ENCODE data around the gene CELF5.

CELF5 gene

DNA sequence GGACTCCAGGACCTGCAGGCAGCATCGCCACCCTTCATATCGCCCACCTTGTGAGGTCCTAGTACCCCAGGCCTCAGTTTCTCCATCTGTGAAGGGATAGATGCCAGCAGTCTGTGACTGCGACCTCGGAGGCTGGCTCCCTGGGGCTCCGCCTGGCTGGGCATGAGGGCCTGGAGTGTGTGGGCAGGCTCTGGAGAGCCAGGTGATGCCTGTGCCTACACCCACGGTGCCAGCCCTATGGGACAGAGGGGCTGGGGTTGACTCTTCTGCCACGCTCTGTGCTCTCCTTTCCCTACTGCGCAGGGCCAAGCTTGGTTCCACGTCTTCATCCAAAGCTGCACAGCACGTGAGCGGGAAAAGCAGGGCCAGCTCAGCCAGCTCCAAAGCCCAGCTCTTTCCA lies 115.9 kb downstream of the CELF5 start:
- peak overlapping the region; percentile 47 for H3K27ac ChIP-seq
- no peak for TF ChIP-seq ZFX (IDR thresholded peaks at IDR 0.05; ENCODE audit: borderline replicate concordance)
- TF ChIP-seq, protein P1, sequence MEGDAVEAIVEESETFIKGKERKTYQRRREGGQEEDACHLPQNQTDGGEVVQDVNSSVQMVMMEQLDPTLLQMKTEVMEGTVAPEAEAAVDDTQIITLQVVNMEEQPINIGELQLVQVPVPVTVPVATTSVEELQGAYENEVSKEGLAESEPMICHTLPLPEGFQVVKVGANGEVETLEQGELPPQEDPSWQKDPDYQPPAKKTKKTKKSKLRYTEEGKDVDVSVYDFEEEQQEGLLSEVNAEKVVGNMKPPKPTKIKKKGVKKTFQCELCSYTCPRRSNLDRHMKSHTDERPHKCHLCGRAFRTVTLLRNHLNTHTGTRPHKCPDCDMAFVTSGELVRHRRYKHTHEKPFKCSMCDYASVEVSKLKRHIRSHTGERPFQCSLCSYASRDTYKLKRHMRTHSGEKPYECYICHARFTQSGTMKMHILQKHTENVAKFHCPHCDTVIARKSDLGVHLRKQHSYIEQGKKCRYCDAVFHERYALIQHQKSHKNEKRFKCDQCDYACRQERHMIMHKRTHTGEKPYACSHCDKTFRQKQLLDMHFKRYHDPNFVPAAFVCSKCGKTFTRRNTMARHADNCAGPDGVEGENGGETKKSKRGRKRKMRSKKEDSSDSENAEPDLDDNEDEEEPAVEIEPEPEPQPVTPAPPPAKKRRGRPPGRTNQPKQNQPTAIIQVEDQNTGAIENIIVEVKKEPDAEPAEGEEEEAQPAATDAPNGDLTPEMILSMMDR (IDR thresholded peaks at IDR 0.05) = no peak

DNA sequence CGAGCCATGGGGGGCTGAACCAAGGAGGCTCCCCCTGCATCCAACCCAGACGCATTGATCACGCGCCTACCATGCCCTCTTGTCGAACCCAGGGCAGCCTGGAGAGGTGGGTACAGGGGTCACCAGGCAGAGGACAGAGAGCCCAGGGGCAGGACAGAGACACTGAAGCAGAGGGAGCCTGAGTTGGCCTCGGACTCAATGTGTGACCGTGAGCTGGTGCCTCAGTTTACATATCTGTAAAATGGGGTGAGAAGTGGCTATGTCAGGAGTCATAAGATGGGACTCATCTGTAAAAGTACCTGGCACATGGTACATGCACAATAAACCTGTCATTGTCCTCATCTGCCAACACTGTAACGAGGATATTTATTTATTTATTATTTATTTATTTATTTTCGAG lies 117.8 kb downstream of the CELF5 start:
- H3K27ac ChIP-seq = peak overlapping the region; percentile 84; the same call in 1 of the 2 replicates
- TF ChIP-seq, protein P1 (IDR thresholded peaks at IDR 0.05) = no peak
- TF ChIP-seq ZFX (IDR thresholded peaks at IDR 0.05; ENCODE audit: borderline replicate concordance) = no peak

GRCh38 chr19:3342962-3343361 lies 118.5 kb downstream of the CELF5 start:
- H3K27ac ChIP-seq = peak overlapping the region; percentile 84

- TF ChIP-seq, protein P1 (IDR thresholded peaks at IDR 0.05) = no peak
- TF ChIP-seq ZFX (IDR thresholded peaks at IDR 0.05; ENCODE audit: borderline replicate concordance) = no peak
- H3K27ac ChIP-seq = peak overlapping the region; percentile 84
These were observed 119.4 kb downstream of the CELF5 start for GRCh38 chr19:3343619-3344502.

- TF ChIP-seq, protein P1 (IDR thresholded peaks at IDR 0.05) = no peak
- TF ChIP-seq ZFX (IDR thresholded peaks at IDR 0.05; ENCODE audit: borderline replicate concordance) = no peak
- peak overlapping the region; percentile 84 for H3K27ac ChIP-seq
These were observed 120.4 kb downstream of the CELF5 start for GRCh38 chr19:3344608-3345598.

DNA sequence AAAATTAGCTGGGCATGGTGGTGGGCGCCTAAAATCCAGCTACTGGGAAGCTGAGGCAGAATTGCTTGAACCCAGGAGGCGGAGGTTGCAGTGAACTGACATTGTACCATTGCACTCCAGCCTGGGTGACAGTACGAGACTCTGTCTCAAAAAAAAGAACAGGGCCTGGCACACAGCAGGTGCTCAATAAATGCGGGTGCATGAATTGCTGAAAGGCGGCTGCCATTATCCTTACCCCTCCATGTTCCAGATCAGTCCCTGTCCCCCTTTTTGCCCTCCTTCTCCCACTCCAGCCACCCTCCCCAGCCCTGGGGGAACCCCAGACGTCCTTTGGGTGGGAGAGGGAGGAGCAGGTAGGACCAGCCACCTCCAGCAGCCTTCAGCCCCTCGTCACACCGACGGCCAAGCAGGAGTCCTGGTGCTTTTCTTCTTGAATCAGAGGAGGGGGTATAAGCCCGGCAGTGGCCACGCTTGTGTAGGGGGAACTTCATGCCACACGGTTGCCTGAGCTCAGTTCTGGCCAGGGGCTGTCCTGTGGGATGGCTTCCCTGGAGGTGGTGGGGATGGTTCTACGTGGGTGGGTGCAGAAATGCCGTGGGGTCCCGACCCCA lies 121.5 kb downstream of the CELF5 start:
- TF ChIP-seq, protein P1 (IDR thresholded peaks at IDR 0.05) = no peak
- TF ChIP-seq ZFX (IDR thresholded peaks at IDR 0.05; ENCODE audit: borderline replicate concordance) = no peak
- H3K27ac ChIP-seq = no peak overlapping the region

Data from 22Rv1 (cell line).